Nephron (organoid): ENCODE results near the gene ZNF92.
"Not testable (repeated sequence)": the region's sequence is repeated elsewhere in the genome, so short reads cannot be mapped to it uniquely, and the experiment has no call there.

Experiments used
- H3K27ac Mint-ChIP-seq, 3 experiments: 2 replicates each; pipeline ENCODE4 v1.8.0; 2020; ENCODE audit warnings: mixed read lengths in 3 of 3, mild to moderate bottlenecking in 2 of 3, moderate library complexity in 1 of 3
- H3K27me3 Mint-ChIP-seq: 2 replicates; pipeline ENCODE4 v1.8.0; 2021; ENCODE audit warnings: low read depth, mild to moderate bottlenecking, moderate library complexity, mixed read lengths
- H3K36me3 Mint-ChIP-seq: 2 replicates; pipeline ENCODE4 v1.8.0; 2020; ENCODE audit warnings: low read depth, mixed read lengths
- H3K4me1 Mint-ChIP-seq: 2 replicates; pipeline ENCODE4 v1.8.0; 2020; ENCODE audit warnings: mixed read lengths
- H3K4me3 Mint-ChIP-seq, 3 experiments: 2 replicates each; pipeline ENCODE4 v1.8.0; 2020; ENCODE audit warnings: mild to moderate bottlenecking in 3 of 3, mixed read lengths in 3 of 3, moderate library complexity in 2 of 3
- H3K9me3 Mint-ChIP-seq: 2 replicates; pipeline ENCODE4 v1.8.0; 2020; ENCODE audit warnings: mixed read lengths
- TF ChIP-seq, protein P1 (sequence below), 3 experiments: fragments of 200-600 bp; sonication (generic); IDR thresholded peaks; one replicate each; pipeline ENCODE4 v1.5.0; 2021; ENCODE audit warnings: antibody characterized with exemption in 3 of 3; ENCODE audit not compliant: unreplicated experiment in 3 of 3

ZNF92 gene

GRCh38 chr7:65436163-65436562 lies 62.5 kb downstream of the ZNF92 start:
- no peaks in the 10 kb centered on the region for H3K36me3 Mint-ChIP-seq
- peaks cover 5% of the 10 kb centered on the region for H3K9me3 Mint-ChIP-seq
- H3K27ac Mint-ChIP-seq, result no peak overlapping the region
- H3K4me3 Mint-ChIP-seq, result no peak overlapping the region
- H3K4me1 Mint-ChIP-seq, result no peaks in the 10 kb centered on the region
- TF ChIP-seq, protein P1, sequence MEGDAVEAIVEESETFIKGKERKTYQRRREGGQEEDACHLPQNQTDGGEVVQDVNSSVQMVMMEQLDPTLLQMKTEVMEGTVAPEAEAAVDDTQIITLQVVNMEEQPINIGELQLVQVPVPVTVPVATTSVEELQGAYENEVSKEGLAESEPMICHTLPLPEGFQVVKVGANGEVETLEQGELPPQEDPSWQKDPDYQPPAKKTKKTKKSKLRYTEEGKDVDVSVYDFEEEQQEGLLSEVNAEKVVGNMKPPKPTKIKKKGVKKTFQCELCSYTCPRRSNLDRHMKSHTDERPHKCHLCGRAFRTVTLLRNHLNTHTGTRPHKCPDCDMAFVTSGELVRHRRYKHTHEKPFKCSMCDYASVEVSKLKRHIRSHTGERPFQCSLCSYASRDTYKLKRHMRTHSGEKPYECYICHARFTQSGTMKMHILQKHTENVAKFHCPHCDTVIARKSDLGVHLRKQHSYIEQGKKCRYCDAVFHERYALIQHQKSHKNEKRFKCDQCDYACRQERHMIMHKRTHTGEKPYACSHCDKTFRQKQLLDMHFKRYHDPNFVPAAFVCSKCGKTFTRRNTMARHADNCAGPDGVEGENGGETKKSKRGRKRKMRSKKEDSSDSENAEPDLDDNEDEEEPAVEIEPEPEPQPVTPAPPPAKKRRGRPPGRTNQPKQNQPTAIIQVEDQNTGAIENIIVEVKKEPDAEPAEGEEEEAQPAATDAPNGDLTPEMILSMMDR (IDR thresholded peaks at IDR 0.05; ENCODE audit: unreplicated experiment in 3 of 3), result no peak
- H3K27me3 Mint-ChIP-seq, result no peaks in the 10 kb centered on the region

DNA sequence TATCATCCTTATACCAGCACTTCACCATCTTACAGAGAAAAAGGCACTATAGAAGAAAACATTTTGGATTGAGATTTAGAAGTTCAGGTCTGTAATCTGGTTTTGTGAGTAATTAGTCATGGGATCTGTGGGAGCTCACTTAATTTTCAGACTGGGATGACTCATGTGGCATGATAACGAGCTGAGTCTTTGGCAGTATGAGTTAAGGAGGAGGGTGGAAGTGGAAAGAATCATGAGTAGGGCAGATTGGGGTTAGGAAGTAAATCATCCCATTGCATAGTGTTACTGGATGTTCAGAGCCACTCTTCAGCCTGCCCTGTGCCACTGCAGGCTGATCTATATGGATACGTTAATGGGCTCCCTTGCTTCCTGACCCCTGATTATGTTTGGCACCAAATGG lies 64.9 kb downstream of the ZNF92 start:
- Mint-ChIP-seq H3K27me3 (no peaks in the 10 kb centered on the region), H3K36me3 (no peaks in the 10 kb centered on the region), H3K4me1 (no peaks in the 10 kb centered on the region), H3K9me3 (no peaks in the 10 kb centered on the region), H3K4me3 (no peak overlapping the region), H3K27ac (no peak overlapping the region)
- TF ChIP-seq, protein P1 (IDR thresholded peaks at IDR 0.05; ENCODE audit: unreplicated experiment in 3 of 3), result no peak

DNA sequence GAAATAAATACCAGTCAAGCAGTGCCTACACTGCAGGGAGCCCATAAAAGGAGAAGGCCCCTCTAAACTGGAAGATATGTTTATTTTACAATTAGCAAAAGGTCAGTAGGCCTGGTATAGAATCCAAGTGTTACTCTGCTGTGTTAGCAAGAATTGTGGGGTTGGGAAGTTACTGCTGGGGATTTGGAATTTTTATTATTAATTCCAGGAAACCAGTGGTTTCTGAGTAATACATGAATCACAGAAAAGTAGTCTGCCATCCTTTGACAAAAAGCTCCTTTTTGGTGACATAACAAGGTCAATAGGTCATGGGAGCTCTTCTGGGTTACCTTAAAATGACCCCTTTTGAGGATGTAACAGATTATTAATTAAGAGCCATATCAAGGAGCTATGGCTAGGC lies 67.4 kb downstream of the ZNF92 start:
- H3K36me3 Mint-ChIP-seq, result no peaks in the 10 kb centered on the region
- no peak overlapping the region for H3K27ac Mint-ChIP-seq
- H3K27me3 Mint-ChIP-seq, result no peaks in the 10 kb centered on the region
- no peak overlapping the region for H3K4me3 Mint-ChIP-seq
- TF ChIP-seq, protein P1 (IDR thresholded peaks at IDR 0.05; ENCODE audit: unreplicated experiment in 3 of 3), result no peak
- no peaks in the 10 kb centered on the region for H3K4me1 Mint-ChIP-seq
- H3K9me3 Mint-ChIP-seq, result peaks cover 3% of the 10 kb centered on the region

GRCh38 chr7:65444205-65444842 lies 70.7 kb downstream of the ZNF92 start:
- no peaks in the 10 kb centered on the region for H3K36me3 Mint-ChIP-seq
- TF ChIP-seq, protein P1 (IDR thresholded peaks at IDR 0.05; ENCODE audit: unreplicated experiment in 3 of 3), result no peak
- H3K4me3 Mint-ChIP-seq, result no peak overlapping the region
- peaks cover 5% of the 10 kb centered on the region for H3K27me3 Mint-ChIP-seq
- H3K4me1 Mint-ChIP-seq, result no peaks in the 10 kb centered on the region
- peaks cover 13% of the 10 kb centered on the region for H3K9me3 Mint-ChIP-seq
- no peak overlapping the region for H3K27ac Mint-ChIP-seq

GRCh38 chr7:65444899-65445823 lies 71.5 kb downstream of the ZNF92 start:
- no peaks in the 10 kb centered on the region for H3K36me3 Mint-ChIP-seq
- no peak overlapping the region for H3K4me3 Mint-ChIP-seq
- H3K27ac Mint-ChIP-seq, result no peak overlapping the region
- TF ChIP-seq, protein P1 (IDR thresholded peaks at IDR 0.05; ENCODE audit: unreplicated experiment in 3 of 3), result no peak
- peaks cover 5% of the 10 kb centered on the region for H3K27me3 Mint-ChIP-seq
- H3K9me3 Mint-ChIP-seq, result peaks cover 13% of the 10 kb centered on the region
- H3K4me1 Mint-ChIP-seq, result no peaks in the 10 kb centered on the region

DNA sequence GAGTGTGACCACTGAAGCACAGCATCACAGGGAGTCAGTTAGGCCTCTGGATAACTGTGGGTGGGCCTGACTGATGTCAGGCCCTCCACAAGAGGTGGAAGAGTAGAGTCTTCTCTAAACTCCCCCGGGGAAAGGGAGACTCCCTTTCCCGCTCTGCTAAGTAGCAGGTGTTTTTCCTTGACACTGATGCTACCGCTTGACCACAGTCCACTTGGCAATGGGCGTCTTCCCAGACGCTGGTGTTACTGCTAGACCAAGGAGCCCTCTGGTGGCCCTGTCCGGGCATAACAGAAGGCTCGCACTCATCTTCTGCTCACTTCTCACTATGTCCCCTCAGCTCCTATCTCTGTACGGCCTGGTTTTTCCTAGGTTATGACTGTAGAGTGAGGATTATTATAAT lies 73.4 kb downstream of the ZNF92 start:
- peaks cover 13% of the 10 kb centered on the region for H3K9me3 Mint-ChIP-seq
- not testable (repeated sequence) for H3K4me1 Mint-ChIP-seq, H3K4me3 Mint-ChIP-seq, H3K36me3 Mint-ChIP-seq, H3K27me3 Mint-ChIP-seq, H3K27ac Mint-ChIP-seq
